Measurements from ENCODE around the gene SERPINB7. TPM values are rescaled to one million over a fixed set of nuclear protein-coding genes. Genes with fewer than 3 reads are reported as not detected.

Gene SERPINB7
- total and polyA plus RNA-seq, 2 of the 8 experiments (the other 6 are each of a cell fraction or from before 2014, with no cell fraction given) = not detected

- H3K79me2 ChIP-seq (ENCODE audit: control insufficient read depth in 1 of 2, insufficient read depth in 2 of 2, low read length in 2 of 2) = no peaks in the 10 kb centered on the region
- no peak overlapping the region for H4K91ac ChIP-seq (replicated peaks; ENCODE audit: insufficient read length, low read length)
- DNase-seq (ENCODE audit: low read depth in 1 of 2, low spot score in 2 of 2) (no peak), FAIRE-seq (no peak)
- no peak overlapping the region for H3K14ac ChIP-seq (ENCODE audit: insufficient read length)
- no peaks in the 10 kb centered on the region for H3K4me1 ChIP-seq (replicated peaks in 1 of 4; ENCODE audit: control insufficient read depth in 3 of 4, insufficient read depth in 4 of 4, low read length in 3 of 4)
- H3K23me2 ChIP-seq (ENCODE audit: low read depth, low read length) = no peaks in the 10 kb centered on the region
- no peak overlapping the region for H2BK15ac ChIP-seq (ENCODE audit: low read length)
- no peak overlapping the region for H2BK120ac ChIP-seq (replicated peaks; ENCODE audit: low read depth, low read length)
- no peak overlapping the region for H3K27ac ChIP-seq (ENCODE audit: low read depth, low read length)
- H3K79me1 ChIP-seq (ENCODE audit: low read depth, low read length) = no peaks in the 10 kb centered on the region
- no peak overlapping the region for H2BK5ac ChIP-seq (ENCODE audit: low read depth, low read length)
- H2BK20ac ChIP-seq (ENCODE audit: low read length) = no peak overlapping the region
- no peak overlapping the region for H3K56ac ChIP-seq (replicated peaks; ENCODE audit: insufficient read length, low read depth, low read length)
- H3K27me3 ChIP-seq (replicated peaks in 1 of 4; ENCODE audit: control insufficient read depth in 3 of 4, extremely low read depth in 1 of 4, insufficient read depth in 3 of 4, low read length in 3 of 4) = no peaks in the 10 kb centered on the region
- no peak overlapping the region for H3K4me3 ChIP-seq (ENCODE audit: extremely low read depth in 1 of 4, insufficient read depth in 2 of 4, low read depth in 3 of 4, low read length in 4 of 4)
- H2AK5ac ChIP-seq (ENCODE audit: low read depth, low read length) = no peak overlapping the region
- no peak overlapping the region for H3K4me2 ChIP-seq (ENCODE audit: insufficient read depth in 1 of 2, low read depth in 2 of 2, low read length in 2 of 2)
- no peak overlapping the region for H3K4ac ChIP-seq (replicated peaks; ENCODE audit: insufficient read length, low read depth, low read length)
- H3K18ac ChIP-seq (ENCODE audit: extremely low read depth, low read length) = no peak overlapping the region
- no peak overlapping the region for H2BK12ac ChIP-seq (ENCODE audit: low read depth, low read length)
- H2AFZ ChIP-seq (ENCODE audit: low read length) = no peak overlapping the region
- POLR2A ChIA-PET (ENCODE audit: partially characterized antibody) = no interaction called here
- no peaks in the 10 kb centered on the region for H4K20me1 ChIP-seq (replicated peaks in 1 of 2; ENCODE audit: control insufficient read depth in 1 of 2, insufficient read depth in 2 of 2, low read length in 2 of 2)
- no peak overlapping the region for H4K5ac ChIP-seq (ENCODE audit: insufficient read length, low read depth, low read length)
- H3K9ac ChIP-seq (replicated peaks in 1 of 4; ENCODE audit: extremely low read depth in 1 of 4, low read depth in 3 of 4, low read length in 3 of 4) = no peak overlapping the region
- H3K9me3 ChIP-seq (ENCODE audit: insufficient read depth in 2 of 2, low read depth in 1 of 2, low read length in 1 of 2) = no peaks in the 10 kb centered on the region
- WGBS, 2 experiments (ENCODE audit: extremely low coverage in 1 of 2, insufficient coverage in 1 of 2, insufficient read length in 1 of 2, insufficient replicate concordance in 2 of 2, low coverage in 1 of 2, low lambda C conversion rate in 2 of 2, missing lambda C conversion rate in 1 of 2) = 92% methylated on average over 3 of the region's 3 CpGs; no CpG with 5 or more reads in 1 of the 2 experiments
- H3K23ac ChIP-seq (ENCODE audit: insufficient read length) = no peak overlapping the region
- H4K8ac ChIP-seq (ENCODE audit: extremely low read depth, insufficient read depth, low read length) = no peak overlapping the region
- CTCF ChIA-PET (ENCODE audit: partially characterized antibody) = no interaction called here
- H3K36me3 ChIP-seq (ENCODE audit: control insufficient read depth in 2 of 4, insufficient read depth in 4 of 4, low read length in 3 of 4) = no peaks in the 10 kb centered on the region
- TF ChIP-seq YY1 (IDR thresholded peaks at IDR 0.05; ENCODE audit: low read depth, low read length) (no peak), HDAC6 (IDR thresholded peaks at IDR 0.05; ENCODE audit: low read depth, low read length) (no peak), CTBP2 (IDR thresholded peaks at IDR 0.05; ENCODE audit: borderline replicate concordance, insufficient read depth, insufficient read length, low read length) (no peak), BRCA1 (IDR thresholded peaks at IDR 0.05; ENCODE audit: low read depth, low read length) (no peak), SP4 (IDR thresholded peaks at IDR 0.05; ENCODE audit: low read length) (no peak), SIX5 (IDR thresholded peaks at IDR 0.05; ENCODE audit: low read depth, low read length) (no peak), POLR2A (IDR thresholded peaks at IDR 0.05; ENCODE audit: control extremely low read depth in 1 of 2, low read depth in 2 of 2, low read length in 2 of 2) (no peak), EGR1 (IDR thresholded peaks at IDR 0.05; ENCODE audit: borderline replicate concordance, low read depth, low read length) (no peak), KDM4A (IDR thresholded peaks at IDR 0.05; ENCODE audit: low read depth, low read length, severe bottlenecking) (no peak)
- TF ChIP-seq, protein P1, sequence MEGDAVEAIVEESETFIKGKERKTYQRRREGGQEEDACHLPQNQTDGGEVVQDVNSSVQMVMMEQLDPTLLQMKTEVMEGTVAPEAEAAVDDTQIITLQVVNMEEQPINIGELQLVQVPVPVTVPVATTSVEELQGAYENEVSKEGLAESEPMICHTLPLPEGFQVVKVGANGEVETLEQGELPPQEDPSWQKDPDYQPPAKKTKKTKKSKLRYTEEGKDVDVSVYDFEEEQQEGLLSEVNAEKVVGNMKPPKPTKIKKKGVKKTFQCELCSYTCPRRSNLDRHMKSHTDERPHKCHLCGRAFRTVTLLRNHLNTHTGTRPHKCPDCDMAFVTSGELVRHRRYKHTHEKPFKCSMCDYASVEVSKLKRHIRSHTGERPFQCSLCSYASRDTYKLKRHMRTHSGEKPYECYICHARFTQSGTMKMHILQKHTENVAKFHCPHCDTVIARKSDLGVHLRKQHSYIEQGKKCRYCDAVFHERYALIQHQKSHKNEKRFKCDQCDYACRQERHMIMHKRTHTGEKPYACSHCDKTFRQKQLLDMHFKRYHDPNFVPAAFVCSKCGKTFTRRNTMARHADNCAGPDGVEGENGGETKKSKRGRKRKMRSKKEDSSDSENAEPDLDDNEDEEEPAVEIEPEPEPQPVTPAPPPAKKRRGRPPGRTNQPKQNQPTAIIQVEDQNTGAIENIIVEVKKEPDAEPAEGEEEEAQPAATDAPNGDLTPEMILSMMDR (IDR thresholded peaks at IDR 0.05; ENCODE audit: control extremely low read depth in 1 of 3, insufficient read depth in 1 of 3, low read depth in 1 of 3, low read length in 3 of 3) = no peak
Measured at GRCh38 chr18:63788447-63789096, 13.4 kb downstream of the SERPINB7 start.

All from H1 (cell line).